Esophagus muscularis mucosa (tissue), 4 donors: ENCODE measurements around the gene CFAP157.

Source experiments
- EP300 ChIP-seq: sonication (generic); formaldehyde crosslinking; IDR thresholded peaks from one replicate; pipeline ENCODE4 v1.6.1; 2017; ENCODE audit warnings: antibody characterized with exemption
- POLR2A ChIP-seq: fragments of 450-650 bp; IDR thresholded peaks from one replicate; pipeline ENCODE4 v1.6.1; 2017; ENCODE audit warnings: antibody characterized with exemption, moderate library complexity, mild to moderate bottlenecking, low read depth
- POLR2AphosphoS5 ChIP-seq, 2 donors: sonication (generic); formaldehyde crosslinking; IDR thresholded peaks; one replicate each; pipeline ENCODE4 v1.6.1; 2017; ENCODE audit warnings: antibody characterized with exemption in 2 of 2
- TF ChIP-seq, protein P1 (sequence below), 3 experiments: fragments of 200-600 bp in 2 of 3; fragments of 450-650 bp in 1 of 3; sonication (generic) in 2 of 3; IDR thresholded peaks; one replicate each; pipeline ENCODE4 v1.5.1; 2017 to 2019; ENCODE audit warnings: antibody characterized with exemption in 3 of 3, mild to moderate bottlenecking in 2 of 3, moderate library complexity in 1 of 3

DNA sequence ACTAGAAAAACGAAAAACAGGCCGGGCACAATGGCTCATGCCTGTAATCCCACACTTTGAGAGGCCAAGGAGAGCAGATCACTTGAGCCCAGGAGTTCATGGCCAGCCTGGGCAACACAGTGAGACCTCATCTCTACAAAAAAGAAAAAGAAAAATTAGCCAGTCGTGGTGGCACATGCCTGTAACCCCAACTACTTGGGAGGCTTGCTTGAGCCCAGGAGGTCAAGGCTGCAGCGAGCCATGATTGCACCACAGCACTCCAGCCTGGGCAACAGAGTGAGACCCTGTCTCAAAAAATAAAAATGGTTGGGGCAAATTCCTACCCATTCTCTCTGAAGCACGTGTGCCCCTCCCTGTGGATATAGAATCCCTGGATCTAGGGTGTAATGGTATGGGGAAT lies 8.4 kb upstream of the CFAP157 start:
- TF ChIP-seq, protein P1, sequence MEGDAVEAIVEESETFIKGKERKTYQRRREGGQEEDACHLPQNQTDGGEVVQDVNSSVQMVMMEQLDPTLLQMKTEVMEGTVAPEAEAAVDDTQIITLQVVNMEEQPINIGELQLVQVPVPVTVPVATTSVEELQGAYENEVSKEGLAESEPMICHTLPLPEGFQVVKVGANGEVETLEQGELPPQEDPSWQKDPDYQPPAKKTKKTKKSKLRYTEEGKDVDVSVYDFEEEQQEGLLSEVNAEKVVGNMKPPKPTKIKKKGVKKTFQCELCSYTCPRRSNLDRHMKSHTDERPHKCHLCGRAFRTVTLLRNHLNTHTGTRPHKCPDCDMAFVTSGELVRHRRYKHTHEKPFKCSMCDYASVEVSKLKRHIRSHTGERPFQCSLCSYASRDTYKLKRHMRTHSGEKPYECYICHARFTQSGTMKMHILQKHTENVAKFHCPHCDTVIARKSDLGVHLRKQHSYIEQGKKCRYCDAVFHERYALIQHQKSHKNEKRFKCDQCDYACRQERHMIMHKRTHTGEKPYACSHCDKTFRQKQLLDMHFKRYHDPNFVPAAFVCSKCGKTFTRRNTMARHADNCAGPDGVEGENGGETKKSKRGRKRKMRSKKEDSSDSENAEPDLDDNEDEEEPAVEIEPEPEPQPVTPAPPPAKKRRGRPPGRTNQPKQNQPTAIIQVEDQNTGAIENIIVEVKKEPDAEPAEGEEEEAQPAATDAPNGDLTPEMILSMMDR (IDR thresholded peaks at IDR 0.05), result no peak
- TF ChIP-seq POLR2A (no peak), EP300 (no peak), POLR2AphosphoS5 (IDR thresholded peaks at IDR 0.05) (no peak)
